AG04450 (cell line): Measurements from ENCODE around the gene RHOV. TPM values are rescaled to one million over a fixed set of nuclear protein-coding genes. Genes with fewer than 3 reads are reported as not detected.

Source experiments
- CTCF ChIA-PET: fragments of 300-600, 350-600 bp; formaldehyde crosslinking; extraction: SDS; loops from one replicate; lab custom pipeline; 2022; ENCODE audit warnings: antibody characterized with exemption, inconsistent platforms; lab: Charles Lee
- POLR2A ChIA-PET: fragments of 350-600 bp; formaldehyde crosslinking; extraction: SDS; loops from one replicate; lab custom pipeline; 2021; ENCODE audit warnings: antibody characterized with exemption, inconsistent platforms; lab: Yijun Ruan, JAX
- DNase-seq: peaks from one replicate; pipeline ENCODE4 v3.0.0-alpha.2; 2011; ENCODE audit warnings: low read depth, low spot score
- H3K27ac ChIP-seq: one replicate; pipeline ENCODE4 v1.5.1; 2012; ENCODE audit warnings: low read depth, low read length, control low read depth
- H3K27me3 ChIP-seq: one replicate; pipeline ENCODE4 v1.6.0; 2012; ENCODE audit warnings: low read length; ENCODE audit not compliant: control insufficient read depth, insufficient read depth
- H3K4me3 ChIP-seq: 2 replicates; pipeline ENCODE4 v1.5.1; 2011; ENCODE audit warnings: mild to moderate bottlenecking, low read depth, low read length, control low read depth
- H3K9me3 ChIP-seq: 2 replicates; pipeline ENCODE4 v1.5.1; 2012; ENCODE audit warnings: low read length; ENCODE audit not compliant: control insufficient read depth, insufficient read depth
- CTCF ChIP-seq: IDR thresholded peaks from 2 replicates; pipeline ENCODE4 v1.5.1; 2011; ENCODE audit warnings: low read depth, low read length, control low read depth, inconsistent platforms
- polyA plus RNA-seq: library from polyadenylated mRNA; depleted of rRNA; stranded (reverse); fragments of >200 nt; gene quantifications from 2 replicates; pipeline ENCODE4 v1.2.3, GENCODE V29; 2011

RHOV gene
- polyA plus RNA-seq, 1 experiment: 0.04 TPM

- ChIA-PET CTCF (interaction anchor here (1.2 kb wide), 1 partner anchor 8 kb away, joined by 11 read pairs; no protein-coding TSS in a partner anchor), POLR2A (no interaction called here)
- Histone ChIP-seq H3K4me3 (no peak overlapping the region), H3K9me3 (no peaks in the 10 kb centered on the region), H3K27me3 (no peaks in the 10 kb centered on the region), H3K27ac (no peak overlapping the region)
- no peak for DNase-seq
- TF ChIP-seq CTCF: 0 out of 2 replicates have a peak, but pooled peaks have one; percentile 5
These were observed 40.5 kb upstream of the RHOV start for GRCh38 chr15:40914486-40914885.

- ChIA-PET CTCF (no interaction called here), POLR2A (no interaction called here)
- H3K9me3 ChIP-seq: no peaks in the 10 kb centered on the region
- H3K27me3 ChIP-seq: no peaks in the 10 kb centered on the region
- no peak overlapping the region for H3K4me3 ChIP-seq
- no peak overlapping the region for H3K27ac ChIP-seq
- TF ChIP-seq CTCF: no peak
- no peak for DNase-seq
These were observed 40.0 kb upstream of the RHOV start for GRCh38 chr15:40914013-40914412.

- ChIA-PET POLR2A (interaction anchor here (0.6 kb wide), 1 partner anchor 29 kb away, joined by 3 read pairs; no protein-coding TSS in a partner anchor), CTCF (interaction anchor here (0.7 to 1.5 kb wide), 3 partner anchors 29 to 109 kb away, joined by 3 to 5 read pairs (median 4); no protein-coding TSS in a partner anchor)
- Histone ChIP-seq H3K9me3 (no peaks in the 10 kb centered on the region; the same call in 1 of the 2 replicates), H3K27ac (no peak overlapping the region), H3K27me3 (no peaks in the 10 kb centered on the region), H3K4me3 (no peak overlapping the region)
- no peak for DNase-seq
- no peak for TF ChIP-seq CTCF
These were observed 38.4 kb upstream of the RHOV start for GRCh38 chr15:40912478-40912877.

- TF ChIP-seq CTCF: no peak
- POLR2A ChIA-PET: interaction anchor here (0.6 kb wide), 1 partner anchor 30 kb away, joined by 3 read pairs; no protein-coding TSS in a partner anchor
- no peak for DNase-seq
- H3K4me3 ChIP-seq: no peak overlapping the region
- no peak overlapping the region for H3K27ac ChIP-seq
- no peaks in the 10 kb centered on the region for H3K27me3 ChIP-seq
- CTCF ChIA-PET: interaction anchor here (1.0 to 1.5 kb wide), 4 partner anchors 9 to 110 kb away, joined by 3 to 6 read pairs (median 4); no protein-coding TSS in a partner anchor
- H3K9me3 ChIP-seq: no peaks in the 10 kb centered on the region; the same call in 1 of the 2 replicates
These were observed 37.7 kb upstream of the RHOV start for GRCh38 chr15:40911693-40912092.

- H3K4me3 ChIP-seq: no peak overlapping the region
- no peak for TF ChIP-seq CTCF
- ChIA-PET CTCF (interaction anchor here (1.0 to 1.5 kb wide), 4 partner anchors 8 to 111 kb away, joined by 3 to 6 read pairs (median 4); no protein-coding TSS in a partner anchor), POLR2A (interaction anchor here (0.8 kb wide), 1 partner anchor 16 kb away, joined by 3 read pairs; no protein-coding TSS in a partner anchor)
- H3K27ac ChIP-seq: no peak overlapping the region
- no peak for DNase-seq
- H3K27me3 ChIP-seq: no peaks in the 10 kb centered on the region
- no peaks in the 10 kb centered on the region; the same call in 1 of the 2 replicates for H3K9me3 ChIP-seq
These were observed 37.1 kb upstream of the RHOV start for GRCh38 chr15:40911141-40911540.
